ENCODE results near the gene FST. TPM values are rescaled to one million over a fixed set of nuclear protein-coding genes. Genes with fewer than 3 reads are reported as not detected.

FST gene
- total RNA-seq, 1 experiment from 2014 or later: not detected

- in situ Hi-C loops (cut with HindIII; ENCODE audit: low sequenced_read_pairs): no loop called here
- no peak for DNase-seq (ENCODE audit: low spot score)
Measured at GRCh38 chr5:53472279-53472678, 8.2 kb upstream of the FST start.

DNA sequence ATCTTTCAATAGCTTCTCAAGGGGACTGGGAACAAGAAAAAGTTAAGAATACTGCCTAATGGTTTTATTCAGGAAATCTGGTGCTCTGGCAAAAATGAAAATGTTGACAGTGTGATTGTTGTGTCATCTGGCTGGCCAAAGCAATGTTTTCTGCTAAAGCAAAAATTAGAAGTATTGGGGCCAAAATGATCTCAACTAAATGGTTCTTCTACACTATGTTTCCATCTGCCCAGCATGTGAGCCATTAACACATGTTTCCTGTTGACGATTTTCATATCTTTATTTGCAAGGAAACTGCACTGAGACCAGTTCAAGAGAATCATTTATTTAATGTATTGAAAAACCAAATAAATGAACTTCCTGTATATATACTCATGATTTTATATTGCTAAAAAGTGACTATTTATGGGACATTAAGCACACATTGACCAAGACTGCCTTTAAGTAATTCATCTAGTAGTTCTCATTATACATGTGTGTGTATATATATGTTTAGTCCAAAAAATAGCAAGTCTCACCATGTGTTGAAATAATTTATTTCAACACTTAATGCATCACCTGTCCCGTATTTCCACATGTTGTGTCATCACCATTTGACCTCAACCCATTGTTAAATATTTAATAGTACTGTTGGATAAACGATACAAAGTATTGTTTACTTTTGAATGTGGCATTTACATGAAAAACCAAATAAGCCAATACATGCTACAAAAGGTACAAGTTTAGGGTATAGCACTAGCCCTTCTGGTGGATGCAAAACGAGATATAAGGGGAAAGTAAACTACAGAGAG lies 7.5 kb upstream of the FST start:
- no peak for DNase-seq (ENCODE audit: low spot score)

DNA sequence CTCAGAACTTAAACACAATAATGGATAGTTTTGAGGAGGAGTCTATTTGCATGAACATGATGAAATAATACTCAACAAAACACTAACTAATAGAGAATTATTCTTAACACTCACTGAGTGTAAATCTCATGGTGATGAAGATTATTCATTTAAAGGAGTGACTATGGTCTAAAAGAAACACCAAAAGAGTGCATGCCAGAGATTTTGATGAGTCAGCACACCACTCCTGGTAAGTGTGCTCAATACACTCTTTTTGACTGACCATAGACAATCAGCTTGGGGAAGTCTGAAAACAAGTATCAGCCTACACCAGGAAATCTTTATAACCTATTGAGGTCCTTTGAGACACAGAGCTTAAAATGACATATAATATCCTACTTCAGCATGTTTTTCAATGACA lies 6.8 kb upstream of the FST start:
- no peak for DNase-seq (ENCODE audit: low spot score)
- in situ Hi-C loops (cut with HindIII; ENCODE audit: low sequenced_read_pairs): no loop called here

More for the DNA sequence above, 7.5 kb upstream of the FST start:
- in situ Hi-C loops (cut with HindIII; ENCODE audit: low sequenced_read_pairs): no loop called here

GRCh38 chr5:53475320-53475719 lies 5.1 kb upstream of the FST start:
- in situ Hi-C loops (cut with HindIII; ENCODE audit: low sequenced_read_pairs): no loop called here
- DNase-seq (ENCODE audit: low spot score): no peak

DNA sequence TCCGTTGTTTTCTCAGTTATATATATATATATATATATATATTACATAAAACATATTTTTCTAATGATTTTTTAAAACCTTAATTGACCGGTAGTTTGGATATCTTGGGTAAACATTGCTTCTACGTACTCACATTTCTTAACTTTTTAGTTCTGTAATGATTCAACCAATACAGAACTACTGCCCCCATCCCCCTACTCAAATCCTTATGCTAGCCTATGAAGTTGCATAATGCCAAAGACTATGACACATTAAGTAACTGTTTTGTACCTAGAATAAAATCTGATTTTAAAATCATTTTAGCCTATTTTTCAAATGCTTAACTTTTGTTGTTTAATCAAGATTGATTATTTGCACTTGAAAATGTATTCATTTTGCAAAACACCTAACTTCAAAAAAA lies 4.4 kb upstream of the FST start:
- no peak for DNase-seq (ENCODE audit: low spot score)
- in situ Hi-C loops (cut with HindIII; ENCODE audit: low sequenced_read_pairs): no loop called here

DNA sequence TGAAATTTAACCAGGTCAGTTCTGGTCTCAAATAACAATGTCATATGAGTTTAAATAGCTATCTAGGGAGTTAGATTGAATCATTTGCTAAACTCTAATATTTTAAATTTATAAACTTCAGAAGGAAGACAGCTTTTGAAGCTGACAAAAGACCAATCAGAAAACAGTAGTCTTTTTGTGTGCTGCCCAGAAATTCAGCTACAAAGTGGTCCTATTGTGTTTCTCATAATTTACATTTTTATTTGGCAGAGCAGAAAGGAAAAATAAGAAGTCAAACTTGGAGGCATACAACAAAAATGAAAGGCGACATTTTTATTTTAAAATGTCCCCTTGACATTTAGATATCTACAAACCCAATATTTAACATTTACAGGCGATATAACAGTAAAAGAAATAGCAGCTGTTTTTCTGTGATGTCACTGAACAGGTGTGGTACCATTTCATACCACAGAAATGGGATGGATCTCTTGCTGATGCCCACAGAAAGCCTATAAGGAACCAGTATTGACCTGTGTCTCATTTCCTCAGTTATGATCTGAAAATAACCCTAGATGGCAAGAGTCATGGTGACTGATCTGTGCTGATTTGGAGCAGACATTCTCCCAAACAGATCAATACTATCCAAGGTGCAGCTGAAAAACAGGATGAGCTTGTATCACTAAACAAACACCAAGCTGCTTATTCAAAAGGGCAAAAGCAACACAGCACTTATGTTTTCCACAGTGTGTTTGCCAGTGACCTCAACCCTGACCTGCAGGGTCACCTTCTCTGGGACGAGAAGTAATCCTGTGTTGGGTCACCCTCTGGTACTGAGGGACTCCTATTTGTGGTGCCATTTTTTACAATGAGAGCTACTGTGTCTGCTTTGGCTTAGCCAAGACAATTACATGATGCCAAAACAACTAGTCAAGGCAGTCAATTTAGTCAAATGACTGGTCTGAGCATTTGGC lies 3.6 kb upstream of the FST start:
- in situ Hi-C loops (cut with HindIII; ENCODE audit: low sequenced_read_pairs): no loop called here
- no peak for DNase-seq (ENCODE audit: low spot score)

DNA sequence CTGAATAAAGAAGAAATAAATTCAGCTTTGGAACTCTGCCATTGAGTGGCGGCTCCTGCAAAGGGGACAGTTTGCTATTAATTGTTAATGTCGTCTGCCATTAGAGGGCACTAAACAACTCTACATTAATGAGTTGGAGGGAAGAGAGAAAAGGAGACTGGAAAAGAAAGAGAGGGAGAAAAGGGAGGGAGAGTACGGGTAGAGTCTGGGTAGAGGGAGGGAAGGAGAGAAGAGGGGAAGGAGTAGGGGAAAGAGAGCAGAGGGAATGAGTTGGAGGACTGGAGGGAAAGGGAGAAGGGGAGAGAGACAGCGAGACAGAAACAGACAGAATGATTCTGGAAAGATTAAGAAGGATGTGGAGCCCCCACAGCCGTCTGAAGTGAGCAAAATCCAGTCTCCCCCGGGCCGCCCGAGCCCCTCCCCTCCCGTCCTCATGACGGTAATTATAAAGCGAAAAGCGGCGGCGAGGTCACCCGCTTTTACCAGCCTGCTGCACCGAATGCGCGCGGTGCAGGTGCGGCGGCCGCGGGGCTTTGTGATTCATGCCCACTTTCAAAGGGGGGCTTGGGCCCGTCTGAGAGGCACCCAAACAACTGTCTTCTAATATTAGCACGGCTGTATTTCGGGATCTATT lies 1.9 kb upstream of the FST start:
- DNase-seq (ENCODE audit: low spot score): peak; percentile 63
- in situ Hi-C loops (cut with HindIII; ENCODE audit: low sequenced_read_pairs): no loop called here

- DNase-seq (ENCODE audit: low spot score): no peak
- in situ Hi-C loops (cut with HindIII; ENCODE audit: low sequenced_read_pairs): no loop called here
Measured at GRCh38 chr5:53479045-53479589, 1.3 kb upstream of the FST start.

DNA sequence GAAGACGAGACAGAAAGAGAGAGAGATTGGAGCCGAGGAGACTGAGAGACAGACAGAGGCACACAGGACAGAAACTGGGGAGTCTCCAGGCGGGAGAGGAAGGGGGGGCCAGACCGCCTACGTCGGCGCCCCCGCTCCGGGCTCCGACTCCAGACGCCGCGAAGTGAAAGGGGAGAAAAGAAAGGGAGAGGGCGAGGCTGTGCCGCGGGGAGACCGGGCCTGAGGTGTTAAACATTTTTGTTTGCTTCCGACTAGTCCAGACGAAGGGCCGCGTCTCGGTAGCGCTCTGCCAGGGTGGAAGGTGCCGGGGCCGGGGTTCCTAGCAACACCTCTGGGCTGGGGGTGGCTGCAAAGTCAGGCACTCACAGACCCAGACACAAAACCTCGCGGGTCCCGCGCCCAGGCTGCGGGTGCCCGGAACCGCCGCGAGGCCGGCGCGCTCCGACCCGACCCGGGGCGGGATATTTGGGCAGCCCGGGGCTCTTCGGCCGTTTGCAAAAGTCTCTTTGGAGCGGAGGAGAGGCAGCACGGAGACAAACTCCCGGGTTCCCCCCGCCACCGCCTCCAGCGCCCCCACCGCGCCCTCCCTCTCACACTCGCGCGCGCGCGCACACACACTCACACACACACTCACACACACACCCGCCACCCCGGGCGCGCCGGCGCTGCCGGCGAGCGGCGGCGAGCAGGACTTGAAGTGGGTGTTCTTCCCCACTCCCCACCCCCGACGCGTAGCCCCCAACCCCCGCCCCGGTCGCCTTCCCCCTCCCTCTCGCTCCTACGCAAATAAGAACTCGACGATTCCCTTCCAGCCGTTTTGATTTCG lies 626 bp upstream of the FST start:
- no peak for DNase-seq (ENCODE audit: low spot score)
- in situ Hi-C loops (cut with HindIII; ENCODE audit: low sequenced_read_pairs): no loop called here

DNA sequence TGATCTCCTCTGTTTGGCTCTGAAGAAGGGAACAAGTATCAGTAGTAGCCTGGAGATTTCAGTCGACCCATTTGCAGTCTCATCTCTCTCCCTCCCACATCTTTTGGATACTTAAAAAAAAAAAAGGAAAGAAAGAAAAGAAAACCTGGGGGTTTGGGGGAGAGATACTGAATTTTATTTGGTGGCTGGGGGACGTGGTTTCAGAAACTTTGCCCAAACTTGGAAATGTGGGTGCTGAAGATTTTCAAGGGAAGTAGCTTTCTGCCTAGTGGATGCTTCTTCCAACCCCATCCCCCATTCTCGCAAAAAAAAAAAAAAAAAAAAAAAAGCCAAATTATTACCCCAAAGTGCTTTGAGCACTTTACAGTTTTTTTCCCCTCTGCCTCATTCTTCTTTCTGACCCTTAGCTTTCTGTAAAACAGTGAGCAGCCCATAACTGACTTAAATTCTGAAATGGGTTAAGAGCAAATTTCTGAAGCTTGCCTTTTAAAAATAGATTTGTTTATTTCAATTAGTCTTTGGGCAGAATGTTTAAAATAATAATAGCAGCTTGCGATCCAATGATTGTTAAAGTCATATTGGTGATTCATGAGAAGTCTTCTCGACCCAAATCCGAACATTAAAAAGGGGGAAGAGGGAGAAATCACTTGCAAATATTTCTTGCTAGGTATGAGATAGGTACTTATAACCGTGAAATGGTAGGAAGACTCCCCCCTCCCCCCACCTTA lies 894 bp downstream of the FST start:
- DNase-seq (ENCODE audit: low spot score): no peak
- in situ Hi-C loops (cut with HindIII; ENCODE audit: low sequenced_read_pairs): no loop called here

DNA sequence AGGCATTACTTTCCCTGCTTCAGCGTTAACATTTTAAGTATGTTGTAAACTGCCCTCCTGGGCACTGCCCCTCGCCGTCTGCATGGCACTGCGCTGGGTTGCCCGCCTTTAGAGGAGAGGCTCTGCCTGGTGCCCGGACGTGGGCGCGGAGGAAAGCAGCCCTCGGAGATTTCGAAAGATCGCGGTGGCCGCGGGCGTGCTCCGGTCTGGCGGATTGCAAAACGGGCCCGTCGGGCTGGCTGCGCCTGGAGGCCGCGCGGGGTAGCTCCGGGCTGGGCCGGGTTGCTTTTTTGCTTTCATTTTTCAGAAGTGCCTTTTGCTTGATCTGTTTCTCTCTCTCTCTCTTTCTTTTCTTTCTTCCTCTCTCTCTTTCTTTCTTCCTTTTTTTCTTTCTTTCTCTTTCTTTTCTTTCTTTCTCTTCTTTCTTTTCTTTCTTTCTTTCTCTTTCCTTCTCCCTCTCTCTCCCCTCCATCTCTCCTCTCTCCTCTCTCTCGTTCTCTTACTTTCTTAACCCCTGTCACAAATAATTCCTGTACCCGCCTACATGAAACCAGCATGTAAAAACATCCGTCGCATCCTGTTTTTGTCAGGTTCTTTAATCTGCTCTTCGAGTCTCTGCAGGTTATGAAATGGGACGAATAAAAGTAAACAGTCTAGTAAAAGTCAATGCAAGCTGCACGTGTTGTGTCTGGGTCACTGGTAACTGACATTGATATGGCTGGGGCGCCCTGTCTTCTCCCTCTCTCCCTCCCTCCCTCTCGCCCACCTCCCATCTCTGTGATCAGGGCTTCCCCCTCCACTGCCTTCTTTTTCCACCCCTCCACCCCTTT lies 1.7 kb downstream of the FST start:
- in situ Hi-C loops (cut with HindIII; ENCODE audit: low sequenced_read_pairs): no loop called here
- DNase-seq (ENCODE audit: low spot score): no peak

- in situ Hi-C loops (cut with HindIII; ENCODE audit: low sequenced_read_pairs): no loop called here
- no peak for DNase-seq (ENCODE audit: low spot score)
Measured at GRCh38 chr5:53482717-53483638, 2.5 kb downstream of the FST start.

- DNase-seq (ENCODE audit: low spot score): no peak
- in situ Hi-C loops (cut with HindIII; ENCODE audit: low sequenced_read_pairs): no loop called here
Measured at GRCh38 chr5:53487436-53487835, 7.0 kb downstream of the FST start.

- no peak for DNase-seq (ENCODE audit: low spot score)
- in situ Hi-C loops (cut with HindIII; ENCODE audit: low sequenced_read_pairs): no loop called here
Measured at GRCh38 chr5:53488195-53488722, 7.8 kb downstream of the FST start.

DNA sequence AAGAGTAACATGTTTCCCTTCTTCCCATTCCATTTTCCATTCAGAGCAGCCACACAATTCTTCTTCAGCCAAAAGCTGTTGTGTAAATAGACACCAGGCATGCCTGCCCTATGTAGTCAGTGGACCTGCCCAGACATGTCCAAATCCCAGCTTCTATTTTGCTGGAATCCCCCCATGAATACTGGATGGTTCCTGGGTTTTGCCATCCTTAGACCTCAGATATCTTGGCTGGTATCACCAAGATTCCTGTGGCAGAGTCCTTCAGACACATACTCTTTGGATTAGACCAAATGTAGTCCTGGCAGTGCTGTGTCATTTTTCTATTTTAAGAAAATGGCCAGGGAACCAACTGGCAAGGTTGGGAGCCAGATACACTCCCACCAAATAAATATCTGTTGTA lies 10.3 kb downstream of the FST start:
- in situ Hi-C loops (cut with HindIII; ENCODE audit: low sequenced_read_pairs): no loop called here
- no peak for DNase-seq (ENCODE audit: low spot score)

DNA sequence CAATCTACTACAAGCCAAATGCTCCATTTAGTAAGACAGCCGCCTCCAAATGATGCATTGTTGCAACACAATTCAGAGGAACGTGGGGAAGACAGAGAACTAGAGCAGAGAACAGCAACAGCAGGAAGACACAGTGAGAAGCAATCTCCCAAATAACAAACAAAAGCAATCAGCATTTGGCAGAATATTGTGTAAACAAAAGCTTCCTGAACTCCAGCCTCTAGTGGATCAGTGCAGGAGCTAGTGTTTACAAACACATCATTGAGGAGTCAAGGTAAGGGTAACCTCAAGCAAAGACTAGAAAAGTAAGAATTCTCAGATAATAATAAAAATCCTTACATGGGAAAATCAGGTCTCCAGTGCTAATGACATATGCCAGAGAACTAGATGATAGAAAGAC lies 20.6 kb downstream of the FST start:
- DNase-seq (ENCODE audit: low spot score): no peak
- in situ Hi-C loops (cut with HindIII; ENCODE audit: low sequenced_read_pairs): no loop called here

Data from G401 (cell line).